Activated B cell treated with CpG ODN at 0.5 μM for 24 hours (primary cell): ENCODE results near the gene ZNF317. TPM values are rescaled to one million over a fixed set of nuclear protein-coding genes. Genes with fewer than 3 reads are reported as not detected.

ENCODE experiments used
- ATAC-seq: fragments of 200-7000 bp; cut with Tn5 transposase; one replicate; pipeline ENCODE4 v1.10.0; 2021; ENCODE audit warnings: low read depth, mild to moderate bottlenecking, moderate library complexity
- CTCF ChIA-PET: fragments of 350-600 bp; sonication (Branson Sonifier 250); formaldehyde crosslinking; loops from one replicate; lab custom pipeline; 2021; ENCODE audit warnings: antibody characterized with exemption; lab: Charles Lee
- POLR2A ChIA-PET: fragments of 350-600 bp; sonication (Branson Sonifier 250); formaldehyde crosslinking; loops from one replicate; lab custom pipeline; 2021; ENCODE audit warnings: antibody characterized with exemption; lab: Charles Lee
- DNase-seq: peaks from one replicate; pipeline ENCODE4 v3.0.0; 2022
- H3K27ac Mint-ChIP-seq: one replicate; pipeline ENCODE4 v1.8.0; 2020; ENCODE audit warnings: mixed read lengths
- H3K27me3 Mint-ChIP-seq: one replicate; pipeline ENCODE4 v1.8.0; 2021; ENCODE audit warnings: mixed read lengths
- H3K36me3 Mint-ChIP-seq: one replicate; pipeline ENCODE4 v1.8.0; 2021; ENCODE audit warnings: low read depth, mixed read lengths
- H3K4me1 Mint-ChIP-seq: one replicate; pipeline ENCODE4 v1.8.0; 2021; ENCODE audit warnings: mixed read lengths
- H3K4me3 Mint-ChIP-seq: one replicate; pipeline ENCODE4 v1.8.0; 2020; ENCODE audit warnings: mild to moderate bottlenecking, mixed read lengths
- H3K9me3 Mint-ChIP-seq: one replicate; pipeline ENCODE4 v1.8.0; 2020; ENCODE audit warnings: mixed read lengths
- intact Hi-C: fragments of 100-400 bp; cut with micrococcal nuclease; formaldehyde crosslinking; loops from one replicate; pipeline ENCODE4 v1.15.1; 2024
- total RNA-seq: library from RNA; stranded (reverse); gene quantifications from 2 replicates; pipeline ENCODE4 v1.2.3, GENCODE V29; 2022
- TF ChIP-seq, protein P1 (sequence below): fragments of 200-600 bp; IDR thresholded peaks from one replicate; pipeline ENCODE4 v1.8.0; 2022; ENCODE audit warnings: antibody characterized with exemption, mild to moderate bottlenecking

ZNF317 gene
- total RNA-seq, 1 donor from 2014 or later, result 65.8 TPM

DNA sequence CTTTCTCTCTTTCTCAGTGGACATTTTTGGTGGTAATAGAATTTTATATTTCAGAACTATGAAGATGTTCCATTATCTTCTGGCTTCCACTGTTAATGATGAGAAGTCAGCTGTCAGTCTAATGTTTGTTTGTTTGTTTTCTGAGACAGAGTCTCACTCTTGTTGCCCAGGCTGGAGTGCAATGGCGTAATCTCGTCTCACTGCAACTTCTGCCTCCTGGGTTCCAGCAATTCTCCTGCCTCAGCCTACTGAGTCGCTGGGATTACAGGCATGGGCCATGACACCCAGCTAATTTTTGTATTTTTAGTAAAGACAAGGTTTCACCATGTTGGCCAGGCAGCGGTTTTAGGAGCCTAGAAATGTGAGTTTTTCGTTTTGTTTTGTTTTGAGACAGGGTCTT is 4.7 kb downstream of the ZNF317 start:
- intact Hi-C loops, result loop anchor here (5.0 kb wide), 1 partner anchor 392 kb away; the partner anchor contains the start of gene ZNF426
- TF ChIP-seq, protein P1, sequence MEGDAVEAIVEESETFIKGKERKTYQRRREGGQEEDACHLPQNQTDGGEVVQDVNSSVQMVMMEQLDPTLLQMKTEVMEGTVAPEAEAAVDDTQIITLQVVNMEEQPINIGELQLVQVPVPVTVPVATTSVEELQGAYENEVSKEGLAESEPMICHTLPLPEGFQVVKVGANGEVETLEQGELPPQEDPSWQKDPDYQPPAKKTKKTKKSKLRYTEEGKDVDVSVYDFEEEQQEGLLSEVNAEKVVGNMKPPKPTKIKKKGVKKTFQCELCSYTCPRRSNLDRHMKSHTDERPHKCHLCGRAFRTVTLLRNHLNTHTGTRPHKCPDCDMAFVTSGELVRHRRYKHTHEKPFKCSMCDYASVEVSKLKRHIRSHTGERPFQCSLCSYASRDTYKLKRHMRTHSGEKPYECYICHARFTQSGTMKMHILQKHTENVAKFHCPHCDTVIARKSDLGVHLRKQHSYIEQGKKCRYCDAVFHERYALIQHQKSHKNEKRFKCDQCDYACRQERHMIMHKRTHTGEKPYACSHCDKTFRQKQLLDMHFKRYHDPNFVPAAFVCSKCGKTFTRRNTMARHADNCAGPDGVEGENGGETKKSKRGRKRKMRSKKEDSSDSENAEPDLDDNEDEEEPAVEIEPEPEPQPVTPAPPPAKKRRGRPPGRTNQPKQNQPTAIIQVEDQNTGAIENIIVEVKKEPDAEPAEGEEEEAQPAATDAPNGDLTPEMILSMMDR, result no peak
- DNase-seq (no peak), ATAC-seq (no peak)
- Mint-ChIP-seq H3K9me3 (peaks cover 8% of the 10 kb centered on the region), H3K4me3 (no peak overlapping the region), H3K4me1 (peaks cover 56% of the 10 kb centered on the region), H3K36me3 (peaks cover 72% of the 10 kb centered on the region), H3K27ac (no peak overlapping the region), H3K27me3 (no peaks in the 10 kb centered on the region)
- POLR2A ChIA-PET, result no interaction called here
- CTCF ChIA-PET, result no interaction called here

DNA sequence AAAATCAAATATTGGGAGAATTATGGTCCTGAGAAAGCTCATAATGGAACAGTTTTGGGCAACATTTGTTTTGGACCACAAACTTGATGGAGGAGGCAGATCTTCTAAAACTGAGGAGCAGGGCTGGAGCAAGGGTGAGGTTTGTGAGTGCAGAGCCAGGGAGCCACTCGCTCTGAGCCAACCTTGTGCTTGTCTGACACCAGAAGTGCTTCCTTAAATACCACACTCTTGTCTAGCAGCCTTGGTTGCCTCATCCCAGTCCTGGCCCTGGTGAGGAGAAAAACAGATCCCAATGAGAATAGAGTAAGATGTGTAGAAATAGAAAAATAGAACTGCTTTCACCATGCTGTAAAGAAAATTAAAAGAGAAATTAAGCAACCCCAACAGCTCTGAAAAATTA is 6.7 kb downstream of the ZNF317 start:
- Mint-ChIP-seq H3K36me3 (peaks cover 76% of the 10 kb centered on the region), H3K9me3 (peaks cover 8% of the 10 kb centered on the region), H3K4me1 (peaks cover 54% of the 10 kb centered on the region), H3K27me3 (no peaks in the 10 kb centered on the region), H3K4me3 (no peak overlapping the region), H3K27ac (no peak overlapping the region)
- POLR2A ChIA-PET, result no interaction called here
- CTCF ChIA-PET, result no interaction called here
- ATAC-seq (no peak), DNase-seq (no peak)
- intact Hi-C loops, result no loop called here
- TF ChIP-seq, protein P1, result no peak

DNA sequence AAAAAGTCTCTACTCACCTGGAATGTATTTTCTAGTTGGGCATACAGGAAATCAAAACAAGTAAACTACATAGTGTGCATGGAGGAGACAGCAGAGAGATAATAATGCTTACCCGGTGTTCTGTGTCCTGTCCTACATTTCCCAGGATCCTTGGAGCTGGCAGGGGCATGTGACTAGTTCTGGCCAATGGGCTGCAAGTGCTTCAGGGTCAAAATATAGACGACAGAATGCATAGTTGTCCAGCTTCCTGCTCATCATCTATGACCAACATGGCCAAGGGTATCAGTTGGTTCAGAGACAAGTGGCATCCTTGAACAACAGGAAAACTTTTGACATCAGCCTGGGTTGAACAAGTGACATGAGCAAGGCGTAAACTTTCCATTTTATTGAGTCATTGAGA is 8.5 kb downstream of the ZNF317 start:
- ChIA-PET POLR2A (no interaction called here), CTCF (no interaction called here)
- peaks cover 15% of the 10 kb centered on the region for H3K9me3 Mint-ChIP-seq
- intact Hi-C loops, result no loop called here
- no peaks in the 10 kb centered on the region for H3K27me3 Mint-ChIP-seq
- peaks cover 50% of the 10 kb centered on the region for H3K4me1 Mint-ChIP-seq
- TF ChIP-seq, protein P1, result no peak
- ATAC-seq (no peak), DNase-seq (no peak)
- no peak overlapping the region for H3K27ac Mint-ChIP-seq
- peaks cover 81% of the 10 kb centered on the region for H3K36me3 Mint-ChIP-seq
- H3K4me3 Mint-ChIP-seq, result no peak overlapping the region

- Mint-ChIP-seq H3K36me3 (peaks cover 82% of the 10 kb centered on the region), H3K4me1 (peaks cover 59% of the 10 kb centered on the region), H3K27me3 (no peaks in the 10 kb centered on the region), H3K9me3 (peaks cover 13% of the 10 kb centered on the region), H3K4me3 (no peak overlapping the region), H3K27ac (no peak overlapping the region)
- ATAC-seq, result no peak
- intact Hi-C loops, result no loop called here
- ChIA-PET POLR2A (no interaction called here), CTCF (no interaction called here)
- TF ChIP-seq, protein P1, result no peak
- no peak for DNase-seq
These were observed 9.8 kb downstream of the ZNF317 start for GRCh38 chr19:9149997-9150396.

DNA sequence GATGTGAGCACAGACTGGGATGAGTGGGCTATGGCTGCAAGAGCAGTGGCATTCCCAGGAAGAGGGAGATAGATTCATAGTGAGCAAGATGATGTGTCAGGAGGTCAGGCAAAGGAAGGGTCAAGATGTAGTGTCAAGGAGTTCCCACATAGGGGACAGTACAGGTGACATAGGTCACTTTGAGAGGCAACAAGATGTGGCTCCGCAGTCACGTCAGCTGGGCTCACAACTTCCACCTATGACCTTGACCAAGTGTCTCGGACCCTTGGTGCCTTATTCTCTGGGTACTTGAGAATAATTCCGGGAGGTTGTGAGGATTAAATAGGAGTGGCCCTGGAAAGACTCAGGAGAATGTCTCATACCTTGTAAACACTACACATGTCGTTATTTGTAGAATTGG is 10.5 kb downstream of the ZNF317 start:
- H3K27me3 Mint-ChIP-seq, result no peaks in the 10 kb centered on the region
- ChIA-PET POLR2A (no interaction called here), CTCF (no interaction called here)
- intact Hi-C loops, result no loop called here
- ATAC-seq, result no peak
- TF ChIP-seq, protein P1, result no peak
- peaks cover 8% of the 10 kb centered on the region for H3K9me3 Mint-ChIP-seq
- no peak overlapping the region for H3K27ac Mint-ChIP-seq
- peaks cover 83% of the 10 kb centered on the region for H3K36me3 Mint-ChIP-seq
- H3K4me1 Mint-ChIP-seq, result peaks cover 63% of the 10 kb centered on the region
- H3K4me3 Mint-ChIP-seq, result no peak overlapping the region
- no peak for DNase-seq
